IMR-90 (cell line): ENCODE results near the gene WLS. TPM values are rescaled to one million over a fixed set of nuclear protein-coding genes. Genes with fewer than 3 reads are reported as not detected.

Experiments used
- ATAC-seq: fragments of 200-7000 bp; cut with Tn5 transposase; 2 replicates; pipeline ENCODE4 v1.9.1; 2020; ENCODE audit warnings: low read depth, mild to moderate bottlenecking, moderate library complexity
- BruUV-seq: library from RNA; stranded (reverse); fragments of 400-500 nt; replicated peaks from 2 replicates; lab custom pipeline; 2021; lab: Mats Ljungman, UMichigan
- CTCF ChIA-PET: fragments of 300-600 bp; formaldehyde crosslinking; extraction: SDS; loops from one replicate; lab custom pipeline; 2021; ENCODE audit warnings: antibody characterized with exemption; lab: Yijun Ruan, JAX
- POLR2A ChIA-PET: fragments of 300-600 bp; sonication (Branson Sonifier 250); formaldehyde crosslinking; loops from one replicate; lab custom pipeline; 2022; ENCODE audit warnings: antibody characterized with exemption; ENCODE audit not compliant: unreplicated experiment; lab: Charles Lee
- DNase-seq: peaks from one replicate; pipeline ENCODE4 v3.0.0; 2013
- H2AFZ ChIP-seq: replicated peaks from 2 replicates; pipeline ENCODE3; 2013; ENCODE audit warnings: low read length, mild to moderate bottlenecking; ENCODE audit not compliant: poor library complexity
- H2AK5ac ChIP-seq: 2 replicates; pipeline ENCODE4 v1.6.1; 2013; ENCODE audit warnings: low read depth, low read length, inconsistent platforms
- H2AK9ac ChIP-seq: replicated peaks from 2 replicates; pipeline ENCODE3; 2013; ENCODE audit warnings: mild to moderate bottlenecking, low read depth, low read length, moderate library complexity; ENCODE audit not compliant: poor library complexity
- H2BK120ac ChIP-seq: 2 replicates; pipeline ENCODE4 v1.6.1; 2013; ENCODE audit warnings: low read depth, low read length, inconsistent platforms
- H2BK15ac ChIP-seq: 3 replicates; pipeline ENCODE4 v1.6.1; 2013; ENCODE audit warnings: low read depth, low read length, inconsistent platforms
- H2BK20ac ChIP-seq: 2 replicates; pipeline ENCODE4 v1.6.1; 2013; ENCODE audit warnings: low read depth, mild to moderate bottlenecking, inconsistent platforms, low read length, moderate library complexity
- H2BK5ac ChIP-seq: 2 replicates; pipeline ENCODE4 v1.6.1; 2013; ENCODE audit warnings: mild to moderate bottlenecking, low read depth, low read length, inconsistent platforms; ENCODE audit not compliant: poor library complexity, severe bottlenecking
- H3K14ac ChIP-seq: replicated peaks from 2 replicates; pipeline ENCODE4 v1.6.1; 2013; ENCODE audit warnings: low read depth, low read length, inconsistent platforms
- H3K18ac ChIP-seq: 2 replicates; pipeline ENCODE4 v1.6.1; 2013; ENCODE audit warnings: low read depth, low read length, control low read depth
- H3K23ac ChIP-seq: 2 replicates; pipeline ENCODE4 v1.6.1; 2013; ENCODE audit warnings: low read depth, low read length, inconsistent platforms
- H3K27ac ChIP-seq: 2 replicates; pipeline ENCODE4 v1.5.1; 2013; ENCODE audit warnings: mild to moderate bottlenecking, control low read depth, low read length; ENCODE audit not compliant: insufficient read depth
- H3K27me3 ChIP-seq: 2 replicates; pipeline ENCODE4 v1.6.1; 2013; ENCODE audit warnings: low read length; ENCODE audit not compliant: control insufficient read depth, insufficient read depth
- H3K36me3 ChIP-seq: 2 replicates; pipeline ENCODE4 v1.6.1; 2013; ENCODE audit warnings: low read length, mixed read lengths; ENCODE audit not compliant: control insufficient read depth, insufficient read depth
- H3K4ac ChIP-seq: 2 replicates; pipeline ENCODE4 v1.6.1; 2013; ENCODE audit warnings: low read depth, low read length, inconsistent platforms
- H3K4me1 ChIP-seq: 2 replicates; pipeline ENCODE4 v1.6.1; 2013; ENCODE audit warnings: low read length, mixed read lengths; ENCODE audit not compliant: control insufficient read depth, insufficient read depth
- H3K4me2 ChIP-seq: 2 replicates; pipeline ENCODE4 v1.6.1; 2013; ENCODE audit warnings: low read depth, mild to moderate bottlenecking, control low read depth, low read length, moderate library complexity
- H3K4me3 ChIP-seq: 2 replicates; pipeline ENCODE4 v1.5.1; 2013; ENCODE audit warnings: low read depth, mild to moderate bottlenecking, control low read depth, low read length, moderate library complexity; ENCODE audit not compliant: insufficient read depth
- H3K56ac ChIP-seq: 2 replicates; pipeline ENCODE4 v1.6.1; 2013; ENCODE audit warnings: low read length, inconsistent platforms; ENCODE audit not compliant: insufficient read depth; ENCODE audit errors: extremely low read depth
- H3K79me1 ChIP-seq, 2 experiments: 2 replicates each; pipeline ENCODE4 v1.6.1; 2013; ENCODE audit warnings: low read length in 2 of 2, inconsistent platforms in 1 of 2, low read depth in 1 of 2
- H3K9ac ChIP-seq: 2 replicates; pipeline ENCODE4 v1.6.1; 2013; ENCODE audit warnings: low read depth, low read length, control low read depth
- H3K9me1 ChIP-seq: 2 replicates; pipeline ENCODE4 v1.6.1; 2013; ENCODE audit warnings: low read length, inconsistent platforms; ENCODE audit not compliant: insufficient read depth
- H3K9me3 ChIP-seq: 2 replicates; pipeline ENCODE4 v1.6.1; 2013; ENCODE audit warnings: low read length; ENCODE audit not compliant: control insufficient read depth, insufficient read depth
- H4K20me1 ChIP-seq: 2 replicates; pipeline ENCODE4 v1.6.1; 2013; ENCODE audit warnings: low read length, inconsistent platforms; ENCODE audit not compliant: insufficient read depth
- H4K5ac ChIP-seq: 2 replicates; pipeline ENCODE4 v1.6.1; 2013; ENCODE audit warnings: mild to moderate bottlenecking, low read depth, low read length, control low read depth
- H4K8ac ChIP-seq, 2 experiments: 2 replicates each; pipeline ENCODE4 v1.6.1; 2013; ENCODE audit warnings: low read depth in 2 of 2, low read length in 2 of 2, control low read depth in 1 of 2, inconsistent platforms in 1 of 2
- H4K91ac ChIP-seq: 2 replicates; pipeline ENCODE4 v1.6.1; 2013; ENCODE audit warnings: low read depth, low read length, inconsistent platforms; ENCODE audit not compliant: insufficient read depth
- FOS ChIP-seq: fragments of 150-350 bp; IDR thresholded peaks from 2 replicates; pipeline ENCODE4 v1.6.1; 2016; ENCODE audit warnings: low read depth, low read length
- SMC3 ChIP-seq: fragments of 150-350 bp; IDR thresholded peaks from 2 replicates; pipeline ENCODE4 v1.6.1; 2016; ENCODE audit warnings: low read depth, mild to moderate bottlenecking, antibody characterized with exemption, low read length, moderate library complexity
- WGBS, 2 experiments: methylation state at CpG; one replicate each; pipeline versions ENCODE4 v1.1.5 to v1.1.7; 2013; ENCODE audit warnings: missing lambda C conversion rate in 2 of 2; ENCODE audit not compliant: insufficient read length in 1 of 2; ENCODE audit errors: extremely low coverage in 2 of 2; 5-methylcytosine and 5-hydroxymethylcytosine counted together
- dilution Hi-C: fragments of 300-500 bp; cut with HindIII; formaldehyde crosslinking; loops from one replicate; pipeline ENCODE4 v1.14.3; 2018; ENCODE audit warnings: low sequenced_read_pairs; ENCODE audit not compliant: unreplicated experiment
- in situ Hi-C: fragments of 300-500 bp; cut with MboI; formaldehyde crosslinking; loops from 3 replicates; pipeline ENCODE4 v1.14.3; 2019; ENCODE audit warnings: low sequenced_read_pairs, inconsistent platforms, mixed read lengths
- intact Hi-C: fragments of 100-400 bp; cut with micrococcal nuclease; formaldehyde crosslinking; loops from 2 replicates; pipeline ENCODE4 v1.10.0; 2022
- polyA plus RNA-seq, 3 experiments: library from polyadenylated mRNA; depleted of rRNA; stranded (reverse); fragments of >200 nt; gene quantifications; 2 replicates each; pipeline ENCODE4 v1.2.3, GENCODE V29; 2012; ENCODE audit warnings: low replicate concordance in 1 of 3
- total RNA-seq: library from RNA; depleted of rRNA; stranded (reverse); fragments of >200 nt; gene quantifications from 2 replicates; pipeline ENCODE4 v1.2.3, GENCODE V29; 2012

The WLS gene
- total and polyA plus RNA-seq, 2 of the 4 experiments (the other 2 are of a cell fraction) = 152 to 157 TPM

GRCh38 chr1:68136187-68136586, 96.1 kb downstream of the WLS start:
- BruUV-seq = no TSS peak
- Histone ChIP-seq H2BK120ac (no peak overlapping the region), H3K9me3 (no peaks in the 10 kb centered on the region), H4K5ac (no peak overlapping the region), H3K4me2 (no peak overlapping the region), H2BK20ac (no peak overlapping the region), H3K4me3 (no peak overlapping the region), H3K27ac (no peak overlapping the region), H2AK5ac (no peak overlapping the region), H3K36me3 (peaks cover 43% of the 10 kb centered on the region), H3K4me1 (peaks cover 5% of the 10 kb centered on the region), H4K91ac (no peak overlapping the region), H2AFZ (no peak overlapping the region), H3K56ac (no peak overlapping the region), H2BK5ac (no peak overlapping the region), H3K79me1 (peaks cover 0 to 12% of the 10 kb centered on the region in 2 experiments; a peak in 2 of 4 replicates), H3K4ac (no peak overlapping the region), H2AK9ac (no peak overlapping the region), H3K9me1 (peaks cover 19% of the 10 kb centered on the region), H3K23ac (no peak overlapping the region), H4K8ac (no peak overlapping the region), H4K20me1 (no peaks in the 10 kb centered on the region), H2BK15ac (no peak overlapping the region), H3K9ac (no peak overlapping the region), H3K27me3 (no peaks in the 10 kb centered on the region), H3K14ac (no peak overlapping the region), H3K18ac (no peak overlapping the region)
- in situ Hi-C loops (no loop called here), intact Hi-C loops (no loop called here), dilution Hi-C loops (no loop called here)
- POLR2A ChIA-PET = no interaction called here
- no peak for TF ChIP-seq SMC3
- TF ChIP-seq FOS = 0 out of 2 replicates have a peak, but pooled peaks have one; percentile 9
- DNase-seq (peak; percentile 34), ATAC-seq (no peak)
- CTCF ChIA-PET = no interaction called here
- WGBS, 2 experiments = no CpG with 5 or more reads among the region's 2 CpGs
